HepG2 (cell line): Measurements from ENCODE around the gene GRIK4.

Source experiments
- ELF1 ChIP-seq: sonication (generic); formaldehyde crosslinking; IDR thresholded peaks from 2 replicates; pipeline ENCODE4 v1.4.0; 2020; ENCODE audit warnings: missing genetic modification reagents
- MYNN ChIP-seq: sonication (generic); formaldehyde crosslinking; IDR thresholded peaks from 2 replicates; pipeline ENCODE4 v1.4.0; 2020; ENCODE audit warnings: mild to moderate bottlenecking, low read depth, missing genetic modification reagents
- TGIF2 ChIP-seq: IDR thresholded peaks from 2 replicates; pipeline ENCODE4 v1.6.1; 2016; ENCODE audit warnings: control low read depth, missing compliant biosample characterization
- ZBTB7A ChIP-seq: sonication (generic); formaldehyde crosslinking; IDR thresholded peaks from 2 replicates; pipeline ENCODE4 v1.8.0; 2022; ENCODE audit warnings: mild to moderate bottlenecking, missing genetic modification reagents
- ZFP36L2 ChIP-seq: sonication (generic); formaldehyde crosslinking; IDR thresholded peaks from 2 replicates; pipeline ENCODE4 v1.4.0; 2020; ENCODE audit warnings: missing genetic modification reagents
- ZNF33B ChIP-seq: sonication (generic); formaldehyde crosslinking; IDR thresholded peaks from 2 replicates; pipeline ENCODE4 v1.5.1; 2020; ENCODE audit warnings: mild to moderate bottlenecking, missing genetic modification reagents
- ZNF644 ChIP-seq: IDR thresholded peaks from 2 replicates; pipeline ENCODE4 v1.6.1; 2016; ENCODE audit warnings: low read depth
- TF ChIP-seq, protein P1 (sequence below): sonication (generic); formaldehyde crosslinking; IDR thresholded peaks from 2 replicates; pipeline ENCODE4 v1.4.0; 2020; ENCODE audit warnings: mild to moderate bottlenecking, missing genetic modification reagents, borderline replicate concordance

GRCh38 chr11:120471994-120472393 is 39.6 kb upstream of the GRIK4 start:
- TF ChIP-seq MYNN (no peak), ZNF33B (CRISPR knock-in tag) (no peak), ZNF644 (CRISPR knock-in tag) (no peak), ZFP36L2 (no peak), TGIF2 (CRISPR knock-in tag) (no peak), ELF1 (no peak), ZBTB7A (CRISPR knock-in tag) (no peak)
- TF ChIP-seq, protein P1, sequence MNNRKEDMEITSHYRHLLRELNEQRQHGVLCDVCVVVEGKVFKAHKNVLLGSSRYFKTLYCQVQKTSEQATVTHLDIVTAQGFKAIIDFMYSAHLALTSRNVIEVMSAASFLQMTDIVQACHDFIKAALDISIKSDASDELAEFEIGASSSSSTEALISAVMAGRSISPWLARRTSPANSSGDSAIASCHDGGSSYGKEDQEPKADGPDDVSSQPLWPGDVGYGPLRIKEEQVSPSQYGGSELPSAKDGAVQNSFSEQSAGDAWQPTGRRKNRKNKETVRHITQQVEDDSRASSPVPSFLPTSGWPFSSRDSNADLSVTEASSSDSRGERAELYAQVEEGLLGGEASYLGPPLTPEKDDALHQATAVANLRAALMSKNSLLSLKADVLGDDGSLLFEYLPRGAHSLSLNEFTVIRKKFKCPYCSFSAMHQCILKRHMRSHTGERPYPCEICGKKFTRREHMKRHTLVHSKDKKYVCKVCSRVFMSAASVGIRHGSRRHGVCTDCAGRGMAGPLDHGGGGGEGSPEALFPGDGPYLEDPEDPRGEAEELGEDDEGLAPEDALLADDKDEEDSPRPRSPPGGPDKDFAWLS (CRISPR knock-in tag): no peak
